Hepatocyte (in vitro differentiated cells): ENCODE results near the gene PTPRU. TPM values are rescaled to one million over a fixed set of nuclear protein-coding genes. Genes with fewer than 3 reads are reported as not detected.

ENCODE experiments used
- DNase-seq: peaks from one replicate; pipeline ENCODE4 v3.0.0-alpha.2; 2016; ENCODE audit warnings: low spot score
- H2AFZ ChIP-seq: fragments of 200-600 bp; sonication (generic); 2 replicates; pipeline ENCODE4 v1.6.0; 2016; ENCODE audit warnings: antibody characterized with exemption, mild to moderate bottlenecking
- H3K27ac ChIP-seq: fragments of 200-600 bp; sonication (generic); 2 replicates; pipeline ENCODE4 v1.5.1; 2016; ENCODE audit warnings: mild to moderate bottlenecking
- H3K27me3 ChIP-seq: fragments of 200-600 bp; sonication (generic); 2 replicates; pipeline ENCODE4 v1.6.1; 2016
- H3K36me3 ChIP-seq: fragments of 200-600 bp; sonication (generic); replicated peaks from 2 replicates; pipeline ENCODE4 v1.5.1; 2016; ENCODE audit warnings: low read depth; ENCODE audit not compliant: insufficient read depth
- H3K4me1 ChIP-seq: fragments of 200-600 bp; sonication (generic); 2 replicates; pipeline ENCODE4 v1.5.1; 2016; ENCODE audit warnings: mild to moderate bottlenecking, moderate library complexity; ENCODE audit not compliant: insufficient read depth
- H3K4me2 ChIP-seq: fragments of 200-600 bp; sonication (generic); 2 replicates; pipeline ENCODE4 v1.6.0; 2016
- H3K4me3 ChIP-seq: fragments of 200-600 bp; sonication (generic); 2 replicates; pipeline ENCODE4 v1.5.1; 2016; ENCODE audit warnings: mild to moderate bottlenecking
- H3K79me2 ChIP-seq: fragments of 200-600 bp; sonication (generic); 2 replicates; pipeline ENCODE4 v1.6.0; 2017; ENCODE audit warnings: mild to moderate bottlenecking
- H3K9me2 ChIP-seq: fragments of 200-600 bp; sonication (generic); replicated peaks from 2 replicates; pipeline ENCODE4 v1.6.0; 2017; ENCODE audit warnings: mild to moderate bottlenecking; ENCODE audit not compliant: insufficient read depth
- H3K9me3 ChIP-seq: fragments of 200-600 bp; sonication (generic); 2 replicates; pipeline ENCODE4 v1.5.1; 2016; ENCODE audit warnings: low read depth, mild to moderate bottlenecking
- H4K20me1 ChIP-seq: fragments of 200-600 bp; sonication (generic); 2 replicates; pipeline ENCODE4 v1.6.0; 2016; ENCODE audit warnings: mild to moderate bottlenecking; ENCODE audit not compliant: insufficient read depth, poor library complexity, severe bottlenecking
- EZH2 ChIP-seq: fragments of 200-600 bp; sonication (generic); IDR thresholded peaks from 2 replicates; pipeline ENCODE4 v1.6.1; 2016; ENCODE audit warnings: antibody characterized with exemption, mild to moderate bottlenecking, borderline replicate concordance
- EZH2phosphoT487 ChIP-seq: fragments of 200-600 bp; sonication (generic); IDR thresholded peaks from one replicate; pipeline ENCODE4 v1.6.1; 2018; ENCODE audit warnings: antibody characterized with exemption, mild to moderate bottlenecking, low read depth, moderate library complexity; ENCODE audit not compliant: unreplicated experiment, severe bottlenecking
- WGBS: methylation state at CpG from one replicate; pipeline ENCODE4 v1.1.6; 2016; ENCODE audit warnings: low lambda C conversion rate; ENCODE audit errors: missing lambda C conversion rate; 5-methylcytosine and 5-hydroxymethylcytosine counted together
- polyA plus RNA-seq: library from polyadenylated mRNA; unstranded; fragments of >200 nt; fragmentation: Nextera tagmentation; extraction: Ambion mirVana; gene quantifications from 2 replicates; pipeline ENCODE4 v1.2.1, GENCODE V29; 2016
- total RNA-seq: library from RNA; depleted of rRNA; stranded (reverse); fragments of >200 nt; gene quantifications from 2 replicates; pipeline ENCODE4 v1.2.3, GENCODE V29; 2014
- TF ChIP-seq, protein P1 (sequence below): fragments of 200-600 bp; sonication (generic); IDR thresholded peaks from 2 replicates; pipeline ENCODE4 v1.5.1; 2016; ENCODE audit warnings: antibody characterized with exemption, mild to moderate bottlenecking; ENCODE audit not compliant: poor library complexity

PTPRU gene
- total and polyA plus RNA-seq, 2 experiments from 2014 or later = 34.3 to 38.7 TPM

DNA sequence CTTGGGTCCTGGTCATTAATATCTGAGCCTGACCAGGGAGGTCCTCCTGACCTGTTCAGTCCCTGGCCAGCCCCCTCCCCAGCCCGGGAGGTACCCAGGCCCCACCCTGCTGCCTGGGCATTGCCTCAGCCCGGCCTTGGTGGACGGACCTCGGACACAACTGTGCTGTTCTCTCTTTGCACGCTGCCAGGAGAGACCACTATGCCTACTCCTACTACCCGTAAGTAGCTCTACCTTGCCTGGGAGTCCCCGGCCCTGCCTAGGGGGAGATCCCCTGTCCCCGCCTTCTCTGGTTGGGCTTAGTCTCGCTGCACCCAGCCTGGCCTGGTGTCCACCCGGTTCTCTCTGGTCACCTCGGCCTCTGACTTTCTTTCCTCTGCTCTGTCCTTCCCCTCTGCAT lies 53.2 kb downstream of the PTPRU start:
- Histone ChIP-seq H2AFZ (no peak overlapping the region), H3K4me2 (no peak overlapping the region), H3K36me3 (no peaks in the 10 kb centered on the region), H3K27me3 (no peaks in the 10 kb centered on the region), H3K27ac (no peak overlapping the region), H3K4me1 (no peaks in the 10 kb centered on the region), H3K9me3 (no peaks in the 10 kb centered on the region), H3K79me2 (no peaks in the 10 kb centered on the region), H3K9me2 (no peaks in the 10 kb centered on the region), H3K4me3 (no peak overlapping the region), H4K20me1 (no peaks in the 10 kb centered on the region)
- WGBS = 94% methylated on average over 11 of the region's 11 CpGs
- DNase-seq = no peak
- TF ChIP-seq, protein P1, sequence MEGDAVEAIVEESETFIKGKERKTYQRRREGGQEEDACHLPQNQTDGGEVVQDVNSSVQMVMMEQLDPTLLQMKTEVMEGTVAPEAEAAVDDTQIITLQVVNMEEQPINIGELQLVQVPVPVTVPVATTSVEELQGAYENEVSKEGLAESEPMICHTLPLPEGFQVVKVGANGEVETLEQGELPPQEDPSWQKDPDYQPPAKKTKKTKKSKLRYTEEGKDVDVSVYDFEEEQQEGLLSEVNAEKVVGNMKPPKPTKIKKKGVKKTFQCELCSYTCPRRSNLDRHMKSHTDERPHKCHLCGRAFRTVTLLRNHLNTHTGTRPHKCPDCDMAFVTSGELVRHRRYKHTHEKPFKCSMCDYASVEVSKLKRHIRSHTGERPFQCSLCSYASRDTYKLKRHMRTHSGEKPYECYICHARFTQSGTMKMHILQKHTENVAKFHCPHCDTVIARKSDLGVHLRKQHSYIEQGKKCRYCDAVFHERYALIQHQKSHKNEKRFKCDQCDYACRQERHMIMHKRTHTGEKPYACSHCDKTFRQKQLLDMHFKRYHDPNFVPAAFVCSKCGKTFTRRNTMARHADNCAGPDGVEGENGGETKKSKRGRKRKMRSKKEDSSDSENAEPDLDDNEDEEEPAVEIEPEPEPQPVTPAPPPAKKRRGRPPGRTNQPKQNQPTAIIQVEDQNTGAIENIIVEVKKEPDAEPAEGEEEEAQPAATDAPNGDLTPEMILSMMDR = no peak
- TF ChIP-seq EZH2phosphoT487 = no peak
- TF ChIP-seq EZH2 = no peak

DNA sequence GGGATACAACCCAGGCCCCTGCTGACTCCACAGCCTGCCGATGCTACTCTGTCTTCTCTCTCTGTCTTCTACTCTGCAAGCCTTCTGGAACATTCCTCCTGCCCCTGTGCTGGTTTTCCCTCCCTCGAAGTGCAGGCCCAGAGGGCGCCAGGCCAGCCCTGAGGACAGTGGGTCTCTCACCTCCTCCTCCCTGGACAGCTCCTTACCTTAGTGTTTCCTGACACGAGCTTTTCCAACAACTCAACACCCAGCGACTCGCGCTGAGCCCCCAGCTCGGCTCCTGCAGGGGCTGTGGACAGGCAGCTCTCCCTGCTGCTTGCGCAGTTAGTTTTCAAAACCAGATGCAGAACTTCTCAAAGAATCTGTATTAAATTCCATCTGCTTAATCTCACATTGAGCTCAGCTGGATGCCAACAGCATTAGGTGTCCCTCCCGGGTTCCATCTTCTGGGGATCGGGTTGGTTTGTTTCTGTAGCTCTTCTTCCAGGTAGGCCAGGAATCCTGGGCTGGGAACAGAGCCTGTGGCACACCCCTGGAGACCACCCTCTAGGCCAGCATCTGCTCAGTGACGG lies 54.2 kb downstream of the PTPRU start:
- no peaks in the 10 kb centered on the region for H3K79me2 ChIP-seq
- peak; percentile 58 for DNase-seq
- WGBS = 58% methylated on average over 12 of the region's 12 CpGs
- H4K20me1 ChIP-seq = no peaks in the 10 kb centered on the region
- no peak overlapping the region for H2AFZ ChIP-seq
- H3K27ac ChIP-seq = peak overlapping the region; percentile 55
- no peak overlapping the region for H3K4me2 ChIP-seq
- H3K36me3 ChIP-seq = no peaks in the 10 kb centered on the region
- H3K4me3 ChIP-seq = no peak overlapping the region
- no peaks in the 10 kb centered on the region for H3K4me1 ChIP-seq
- H3K9me3 ChIP-seq = no peaks in the 10 kb centered on the region
- no peaks in the 10 kb centered on the region for H3K27me3 ChIP-seq
- TF ChIP-seq EZH2phosphoT487 (no peak), EZH2 (no peak)
- TF ChIP-seq, protein P1 = no peak
- no peaks in the 10 kb centered on the region for H3K9me2 ChIP-seq

DNA sequence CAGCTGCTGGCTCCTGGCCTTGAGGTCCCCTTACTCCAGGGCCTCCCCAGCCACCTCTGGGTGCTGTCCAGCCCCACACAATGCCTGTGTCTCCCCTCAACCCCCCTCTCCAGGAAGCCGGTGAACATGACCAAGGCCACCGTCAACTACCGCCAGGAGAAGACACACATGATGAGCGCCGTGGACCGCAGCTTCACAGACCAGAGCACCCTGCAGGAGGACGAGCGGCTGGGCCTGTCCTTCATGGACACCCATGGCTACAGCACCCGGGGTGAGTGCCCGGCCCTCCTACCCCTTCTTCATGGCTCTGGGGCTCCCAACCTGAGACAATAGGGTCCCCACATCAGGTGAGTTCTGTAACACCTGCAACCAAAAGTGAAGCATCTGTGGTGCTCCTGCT lies 55.4 kb downstream of the PTPRU start:
- Histone ChIP-seq H3K4me3 (no peak overlapping the region), H3K9me3 (no peaks in the 10 kb centered on the region), H3K79me2 (no peaks in the 10 kb centered on the region), H4K20me1 (no peaks in the 10 kb centered on the region), H3K27me3 (no peaks in the 10 kb centered on the region), H3K27ac (no peak overlapping the region), H2AFZ (no peak overlapping the region), H3K4me1 (no peaks in the 10 kb centered on the region), H3K36me3 (no peaks in the 10 kb centered on the region), H3K4me2 (no peak overlapping the region), H3K9me2 (no peaks in the 10 kb centered on the region)
- DNase-seq = no peak
- TF ChIP-seq, protein P1 = no peak
- no peak for TF ChIP-seq EZH2
- TF ChIP-seq EZH2phosphoT487 = no peak
- WGBS = 96% methylated on average over 10 of the region's 10 CpGs
